Mucosa of rectum (tissue), 2 donors: ENCODE data around the gene ADNP.
"Not testable (repeated sequence)": the region's sequence is repeated elsewhere in the genome, so short reads cannot be mapped to it uniquely, and the experiment has no call there.

Experiments used
- H3K27ac ChIP-seq, 2 donors: one replicate each; pipeline ENCODE4 v1.7.0; 2013; ENCODE audit warnings: inconsistent platforms in 2 of 2, low read depth in 2 of 2, low read length in 2 of 2
- H3K27me3 ChIP-seq, 2 donors: one replicate each; pipeline ENCODE4 v1.7.0; 2013; ENCODE audit warnings: low read length in 2 of 2; ENCODE audit not compliant: control insufficient read depth in 2 of 2, insufficient read depth in 2 of 2
- H3K36me3 ChIP-seq, 2 donors: one replicate each; pipeline ENCODE4 v1.7.0; 2013; ENCODE audit warnings: low read length in 2 of 2; ENCODE audit not compliant: control insufficient read depth in 2 of 2, insufficient read depth in 2 of 2
- H3K4me1 ChIP-seq, 2 donors: one replicate each; pipeline ENCODE4 v1.7.0; 2013; ENCODE audit warnings: low read length in 2 of 2, mild to moderate bottlenecking in 1 of 2; ENCODE audit not compliant: control insufficient read depth in 2 of 2, insufficient read depth in 2 of 2
- H3K4me3 ChIP-seq, 2 donors: one replicate each; pipeline ENCODE4 v1.7.0; 2013; ENCODE audit warnings: low read length in 2 of 2
- H3K9ac ChIP-seq, 2 donors: one replicate each; pipeline ENCODE4 v1.7.0; 2013; ENCODE audit warnings: low read length in 2 of 2, low read depth in 1 of 2, mild to moderate bottlenecking in 1 of 2
- H3K9me3 ChIP-seq, 2 donors: one replicate each; pipeline ENCODE4 v1.7.0; 2013; ENCODE audit warnings: low read length in 2 of 2; ENCODE audit not compliant: control insufficient read depth in 2 of 2
- donor health status: healthy.
- donor health status: Normal muscosa, but diverticular disease.

The ADNP gene

DNA sequence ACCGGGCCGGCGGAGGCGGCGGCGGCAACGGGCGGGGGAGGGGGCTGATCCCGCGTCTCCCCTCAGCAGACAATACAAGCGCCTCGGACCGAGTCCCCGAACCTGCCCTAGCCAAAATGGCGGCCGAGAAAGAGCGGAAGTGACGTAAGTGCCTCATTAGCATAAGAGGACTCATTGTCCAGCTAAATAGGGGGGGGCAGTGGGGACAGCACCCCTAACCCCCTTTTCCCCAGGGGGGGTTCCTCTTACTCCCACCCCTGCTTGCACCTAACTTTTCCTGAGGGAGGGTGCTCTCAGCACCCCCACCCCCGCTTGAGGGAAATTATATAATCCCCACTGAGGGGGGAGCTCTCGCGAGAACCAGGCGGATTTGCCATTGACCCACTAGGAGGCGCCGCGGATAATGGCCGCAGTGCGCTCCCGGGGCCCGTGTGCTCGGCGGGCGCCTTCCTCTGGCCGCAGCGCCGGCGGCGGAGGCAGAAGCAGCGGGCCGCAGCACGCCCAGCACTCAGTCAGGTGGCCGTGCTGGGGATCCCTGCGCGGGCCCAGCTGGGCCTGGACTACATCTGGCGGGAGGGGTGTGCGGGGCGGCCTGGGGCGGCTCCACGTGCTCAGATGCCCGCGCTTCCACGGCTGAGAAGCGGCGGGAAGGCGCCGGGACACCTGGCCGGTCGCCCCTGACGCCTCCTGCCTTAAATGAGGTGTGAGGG is at the start of gene ADNP:
TSS of gene ADNP (minus strand) at position 132 of the 710 bp plus-strand sequence. CDS start 27,441 bp downstream, outside the sequence.
- peaks cover 27 to 31% of the 10 kb centered on the region in 2 donors for H3K36me3 ChIP-seq
- peak within 1 kb of the TSS; percentile 71 to 85 for H3K9ac ChIP-seq
- no peaks in the 10 kb centered on the region for H3K27me3 ChIP-seq
- peak within 1 kb of the TSS; percentile 87 to 93 for H3K4me3 ChIP-seq
- peak within 1 kb of the TSS; percentile 97 to 99 for H3K27ac ChIP-seq
- H3K4me1 ChIP-seq = peaks cover 20 to 21% of the 10 kb centered on the region in 2 donors
- no peaks in the 10 kb centered on the region for H3K9me3 ChIP-seq

GRCh38 chr20:50980071-50980681 is 48.9 kb upstream of the ADNP start:
- Histone ChIP-seq H3K9me3 (no peaks in the 10 kb centered on the region), H3K27me3 (peaks cover 10 to 12% of the 10 kb centered on the region in 2 donors), H3K4me1 (peaks cover 0 to 6% of the 10 kb centered on the region in 2 donors), H3K27ac (no peak overlapping the region), H3K4me3 (no peak overlapping the region), H3K9ac (no peak overlapping the region), H3K36me3 (no peaks in the 10 kb centered on the region)

- not testable (repeated sequence) for H3K4me3 ChIP-seq, H3K9me3 ChIP-seq, H3K27ac ChIP-seq, H3K4me1 ChIP-seq, H3K9ac ChIP-seq, H3K36me3 ChIP-seq
- H3K27me3 ChIP-seq = peaks cover 10 to 12% of the 10 kb centered on the region in 2 donors
Measured at GRCh38 chr20:50978533-50978932, 47.3 kb upstream of the ADNP start.

DNA sequence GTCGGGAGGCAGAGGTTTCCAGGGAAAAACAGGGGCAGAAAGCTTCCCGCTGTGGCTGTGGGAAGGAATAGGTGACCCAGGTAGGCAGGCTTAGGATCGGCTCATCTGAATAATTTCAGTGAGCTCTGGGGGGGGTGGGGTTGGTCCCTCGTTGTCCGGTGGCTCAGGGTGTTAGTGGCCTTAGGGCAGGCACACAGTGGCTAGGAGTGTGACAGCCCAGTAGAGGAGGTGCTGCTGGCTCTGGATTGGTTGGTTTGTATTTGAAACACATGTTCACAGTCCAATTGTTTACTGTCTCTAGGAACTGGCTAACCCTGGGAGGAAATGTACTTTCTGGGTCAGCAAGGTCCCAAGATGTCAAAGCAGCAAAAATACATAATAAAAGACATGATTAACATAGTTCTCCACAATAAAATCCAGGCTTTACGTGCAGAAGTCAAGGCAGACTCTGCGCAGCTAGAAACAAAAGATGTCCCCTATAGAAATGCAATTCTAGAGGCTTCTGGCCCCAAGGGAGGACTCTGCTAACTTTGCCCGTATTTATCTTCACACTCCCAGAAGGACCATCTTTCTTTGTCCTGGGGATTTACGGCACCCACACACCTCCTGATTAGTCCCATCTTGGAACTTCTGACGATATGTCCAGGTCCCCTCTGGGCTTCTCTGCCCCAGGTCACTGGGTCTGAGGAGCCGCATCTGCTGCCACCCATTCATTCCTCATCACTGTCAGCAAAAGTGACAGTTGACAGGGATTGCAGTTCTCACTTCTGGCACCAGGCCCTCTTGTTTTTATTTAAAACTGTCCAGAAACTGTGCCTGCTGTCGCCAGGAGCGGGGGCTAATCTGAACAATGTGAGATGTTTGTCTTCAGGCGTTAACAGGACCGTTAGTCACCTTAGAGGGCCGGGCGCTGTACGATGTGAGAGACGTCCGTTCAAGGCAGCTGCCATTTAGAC is 46.1 kb upstream of the ADNP start:
- Histone ChIP-seq H3K4me3 (no peak overlapping the region), H3K27me3 (peaks cover 10 to 12% of the 10 kb centered on the region in 2 donors), H3K4me1 (peaks cover 0 to 3% of the 10 kb centered on the region in 2 donors), H3K9ac (no peak overlapping the region), H3K36me3 (no peaks in the 10 kb centered on the region), H3K9me3 (no peaks in the 10 kb centered on the region), H3K27ac (no peak overlapping the region)

- Histone ChIP-seq H3K4me3 (no peak overlapping the region), H3K27ac (no peak overlapping the region), H3K36me3 (no peaks in the 10 kb centered on the region), H3K9me3 (no peaks in the 10 kb centered on the region), H3K4me1 (no peaks in the 10 kb centered on the region), H3K27me3 (peaks cover 5 to 12% of the 10 kb centered on the region in 2 donors), H3K9ac (no peak overlapping the region)
Measured at GRCh38 chr20:50975701-50976330, 44.6 kb upstream of the ADNP start.

GRCh38 chr20:50969912-50970311 is 38.7 kb upstream of the ADNP start:
- Histone ChIP-seq H3K27me3 (no peaks in the 10 kb centered on the region), H3K4me1 (no peaks in the 10 kb centered on the region), H3K9me3 (no peaks in the 10 kb centered on the region), H3K9ac (no peak overlapping the region), H3K27ac (no peak overlapping the region), H3K4me3 (no peak overlapping the region), H3K36me3 (no peaks in the 10 kb centered on the region)

GRCh38 chr20:50969435-50969834 is 38.2 kb upstream of the ADNP start:
- no peaks in the 10 kb centered on the region for H3K9me3 ChIP-seq
- H3K9ac ChIP-seq = no peak overlapping the region
- no peak overlapping the region for H3K4me3 ChIP-seq
- no peaks in the 10 kb centered on the region for H3K27me3 ChIP-seq
- H3K36me3 ChIP-seq = no peaks in the 10 kb centered on the region
- H3K27ac ChIP-seq = no peak overlapping the region
- no peaks in the 10 kb centered on the region for H3K4me1 ChIP-seq

DNA sequence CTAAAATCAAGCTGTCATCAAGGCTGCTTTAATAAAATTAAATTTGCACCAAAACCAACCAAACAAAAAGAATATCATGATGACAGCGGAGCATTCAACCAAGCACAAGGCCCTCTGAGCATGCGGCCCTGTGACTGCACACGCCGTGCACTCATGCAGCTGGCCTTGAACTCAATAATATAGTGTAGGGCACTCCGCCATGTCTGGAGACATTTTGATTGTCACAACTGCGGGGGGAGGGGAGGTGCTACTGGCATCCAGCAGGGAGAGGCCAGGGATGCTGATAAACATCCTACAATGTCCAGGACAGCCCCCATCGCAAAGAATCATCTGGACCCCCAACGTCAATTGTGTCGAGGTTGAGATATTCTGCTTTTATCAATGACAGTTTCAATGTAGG is 37.1 kb upstream of the ADNP start:
- Histone ChIP-seq H3K4me1 (no peaks in the 10 kb centered on the region), H3K36me3 (no peaks in the 10 kb centered on the region), H3K27ac (no peak overlapping the region), H3K9ac (no peak overlapping the region), H3K9me3 (no peaks in the 10 kb centered on the region), H3K4me3 (no peak overlapping the region), H3K27me3 (no peaks in the 10 kb centered on the region)

GRCh38 chr20:50967586-50967985 is 36.3 kb upstream of the ADNP start:
- H3K4me3 ChIP-seq = no peak overlapping the region
- no peaks in the 10 kb centered on the region for H3K4me1 ChIP-seq
- H3K27ac ChIP-seq = no peak overlapping the region
- no peaks in the 10 kb centered on the region for H3K27me3 ChIP-seq
- H3K9ac ChIP-seq = no peak overlapping the region
- no peaks in the 10 kb centered on the region for H3K9me3 ChIP-seq
- no peaks in the 10 kb centered on the region for H3K36me3 ChIP-seq
